ENCODE measurements around the gene SLC41A3. TPM values are rescaled to one million over a fixed set of nuclear protein-coding genes. Genes with fewer than 3 reads are reported as not detected.

SLC41A3 gene
- 33.9 and 34.1 TPM in 2 replicates for total RNA-seq

GRCh38 chr3:126083913-126084767 lies at the start of gene SLC41A3:
TSS of gene SLC41A3 (minus strand) at chr3:126084124. CDS start at chr3:126068219, 15,905 bp downstream.

GRCh38 chr3:125968701-125969592 lies 115.0 kb downstream of the SLC41A3 start, which contains the start of gene ROPN1B:
TSS of gene ROPN1B (plus strand) at chr3:125969178. CDS start at chr3:125972055, 2,877 bp downstream.

Other genes starting within 250 kb of the SLC41A3 start
- not detected in 2 replicates for gene ROPN1B, start 114.9 kb downstream of the SLC41A3 start, total RNA-seq
- gene ALDH1L1, start 96.5 kb upstream of the SLC41A3 start, total RNA-seq: 0.15 and 0.50 TPM in 2 replicates